Esophagus mucosa (tissue), 1 donor: ENCODE measurements around the gene KIF26B. TPM values are rescaled to one million over a fixed set of nuclear protein-coding genes. Genes with fewer than 3 reads are reported as not detected.
"Not testable (repeated sequence)": the region's sequence is repeated elsewhere in the genome, so short reads cannot be mapped to it uniquely, and the experiment has no call there.

ENCODE experiments used
- ATAC-seq: fragments of 200-7000 bp; cut with Tn5 transposase; one replicate; pipeline ENCODE4 v1.9.1; 2020
- total RNA-seq: library from RNA; stranded (reverse); gene quantifications from one replicate; pipeline ENCODE4 v1.2.4, GENCODE V29; 2023
- donor health status: DM: yes; HTN: yes; CAD: no.

KIF26B gene
- total RNA-seq, 1 donor from 2014 or later, result 0.56 TPM

GRCh38 chr1:245330951-245331350 is 176.2 kb downstream of the KIF26B start:
- no peak for ATAC-seq

DNA sequence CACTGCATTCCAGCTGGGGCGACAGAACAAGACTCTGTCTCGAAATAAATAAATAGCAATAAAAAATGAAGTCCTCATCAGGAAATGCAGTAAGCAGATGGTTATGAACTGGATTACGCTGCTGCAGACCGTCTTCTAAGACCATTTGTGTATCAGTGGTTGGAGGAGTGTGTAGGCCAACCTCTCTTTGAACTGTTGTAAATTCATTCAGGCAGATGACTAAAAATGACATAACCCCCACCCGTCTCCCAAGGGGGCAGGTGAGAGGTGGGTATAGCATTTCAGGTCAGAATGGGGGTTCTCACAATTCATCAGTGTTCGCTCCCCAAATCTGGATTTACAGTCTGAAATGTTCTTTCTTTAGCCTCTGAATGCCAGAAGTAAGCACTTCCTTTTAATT is 177.3 kb downstream of the KIF26B start:
- ATAC-seq, result no peak

DNA sequence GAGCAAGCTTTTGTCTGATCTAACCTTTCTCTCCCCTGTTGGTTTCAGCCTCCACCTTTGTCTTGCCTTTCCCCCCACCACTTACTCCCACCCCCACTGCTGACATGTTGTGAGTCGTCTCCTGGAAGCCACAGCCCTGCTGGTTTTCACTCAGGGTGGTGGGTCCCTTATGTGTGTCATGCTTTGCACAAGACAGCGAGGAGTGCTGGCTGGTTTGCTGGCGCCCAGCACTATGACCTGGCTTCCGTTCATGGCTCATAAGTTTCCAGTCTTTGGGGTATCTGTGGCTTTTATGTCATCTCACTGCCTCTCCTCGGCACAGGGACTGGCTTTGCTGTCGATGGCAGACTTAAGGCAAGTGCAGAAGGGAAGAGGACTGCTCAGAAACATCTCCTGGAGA is 177.7 kb downstream of the KIF26B start:
- no peak for ATAC-seq

- no peak for ATAC-seq
These were observed 179.4 kb downstream of the KIF26B start for GRCh38 chr1:245334235-245334634.

GRCh38 chr1:245334827-245335490 is 180.2 kb downstream of the KIF26B start:
- no peak for ATAC-seq

GRCh38 chr1:245335684-245336083 is 180.9 kb downstream of the KIF26B start:
- ATAC-seq, result not testable (repeated sequence)

GRCh38 chr1:245336149-245336983 is 181.6 kb downstream of the KIF26B start:
- ATAC-seq, result peak; percentile 69

DNA sequence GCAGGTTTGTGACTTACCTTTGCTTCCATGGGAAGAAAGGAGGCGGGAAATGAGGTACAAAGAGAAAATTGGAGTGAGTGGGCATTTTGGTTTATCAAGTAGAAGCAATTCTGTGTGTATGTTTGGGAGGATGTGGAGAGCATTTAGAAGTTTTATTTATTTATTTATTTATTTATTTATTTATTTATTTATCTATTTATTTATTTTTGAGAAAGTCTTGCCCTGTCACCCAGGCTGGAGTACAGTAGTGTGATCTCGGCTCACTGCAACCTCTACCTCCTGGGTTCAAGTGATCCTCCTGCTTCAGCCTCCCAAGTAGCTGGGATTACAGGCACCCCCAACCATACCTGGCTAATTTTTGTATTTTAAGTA is 182.2 kb downstream of the KIF26B start:
- not testable (repeated sequence) for ATAC-seq

GRCh38 chr1:245337829-245338484 is 183.2 kb downstream of the KIF26B start:
- no peak for ATAC-seq

- no peak for ATAC-seq
These were observed 183.7 kb downstream of the KIF26B start for GRCh38 chr1:245338485-245338877.

DNA sequence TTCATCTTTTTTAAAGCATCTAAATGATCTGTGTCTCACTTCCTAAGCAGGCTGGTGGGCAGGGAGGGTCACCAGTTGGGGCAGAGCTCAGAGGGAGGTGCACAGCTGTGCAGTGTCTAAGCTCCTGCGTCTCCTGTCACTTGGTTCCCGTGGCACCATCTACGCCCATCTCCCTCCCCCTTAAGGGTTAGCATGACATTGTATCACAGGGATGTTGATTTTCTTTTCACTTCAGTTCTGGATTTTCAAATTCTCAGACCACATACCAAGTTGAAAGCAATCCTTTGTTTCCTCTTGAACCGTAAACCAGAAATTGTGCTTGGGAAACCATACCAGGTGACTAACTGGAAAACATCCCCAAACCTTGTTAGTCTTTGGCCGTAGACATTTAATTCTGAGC is 187.0 kb downstream of the KIF26B start:
- ATAC-seq, result no peak

DNA sequence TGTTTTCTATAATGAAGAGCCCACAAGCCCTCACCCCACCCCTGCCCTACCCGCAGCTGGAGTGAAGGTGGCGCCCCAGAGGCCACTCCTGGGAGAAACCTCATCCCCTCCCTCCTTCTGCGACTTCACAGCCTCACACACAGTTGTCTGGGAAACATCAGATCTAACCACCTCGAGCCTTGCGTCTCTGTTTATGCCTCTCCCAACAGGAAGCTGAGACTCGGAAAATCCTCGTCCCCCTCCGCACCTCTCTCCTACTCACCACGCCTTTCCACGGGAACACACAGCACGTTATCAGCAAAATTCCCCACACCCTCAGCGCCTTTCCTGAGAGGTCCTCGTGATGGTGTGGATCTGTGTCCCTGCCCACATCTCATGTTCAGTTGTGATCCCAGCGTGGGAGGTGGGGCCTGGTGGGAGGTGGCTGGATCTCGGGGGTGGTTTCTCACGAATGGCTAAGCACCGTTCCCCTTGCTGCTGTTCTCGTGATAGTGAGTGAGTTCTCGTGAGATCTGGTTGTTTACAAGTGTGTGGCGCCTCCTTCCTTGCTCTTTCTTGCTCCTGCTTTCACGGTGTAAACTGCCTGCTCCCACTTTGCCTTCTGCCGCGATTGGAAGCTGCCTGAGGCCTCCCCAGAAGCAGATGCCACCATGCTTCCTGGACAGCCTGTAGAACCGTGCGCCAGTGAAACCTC is 190.6 kb downstream of the KIF26B start:
- ATAC-seq, result no peak

DNA sequence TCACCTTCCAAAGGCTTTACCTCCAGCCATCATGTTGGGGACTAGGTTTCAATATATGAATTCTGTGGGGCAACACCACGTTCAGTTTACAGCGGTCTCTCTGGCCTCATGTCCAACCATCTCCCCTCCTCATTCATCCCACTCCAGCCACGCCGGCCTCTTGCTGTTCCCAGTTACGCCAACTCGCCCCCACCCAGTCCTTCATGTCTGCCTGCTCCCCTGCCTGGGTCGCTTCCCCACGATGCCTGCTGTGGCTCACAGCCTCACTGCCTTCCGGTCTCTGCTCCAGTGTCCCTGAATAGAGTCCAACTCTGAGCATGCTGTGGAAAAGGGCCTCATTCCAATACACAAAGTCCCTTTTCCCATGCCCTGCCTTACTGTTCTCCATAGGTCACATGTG is 193.8 kb downstream of the KIF26B start:
- ATAC-seq, result no peak

- no peak for ATAC-seq
These were observed 198.6 kb downstream of the KIF26B start for GRCh38 chr1:245353411-245353810.

GRCh38 chr1:245353915-245354775 is 199.4 kb downstream of the KIF26B start:
- no peak for ATAC-seq

GRCh38 chr1:245355851-245356630 is 201.3 kb downstream of the KIF26B start:
- not testable (repeated sequence) for ATAC-seq

GRCh38 chr1:245356891-245357585 is 202.3 kb downstream of the KIF26B start:
- ATAC-seq, result no peak

GRCh38 chr1:245359101-245359680 is 204.4 kb downstream of the KIF26B start:
- not testable (repeated sequence) for ATAC-seq

GRCh38 chr1:245361065-245361464 is 206.3 kb downstream of the KIF26B start:
- no peak for ATAC-seq

DNA sequence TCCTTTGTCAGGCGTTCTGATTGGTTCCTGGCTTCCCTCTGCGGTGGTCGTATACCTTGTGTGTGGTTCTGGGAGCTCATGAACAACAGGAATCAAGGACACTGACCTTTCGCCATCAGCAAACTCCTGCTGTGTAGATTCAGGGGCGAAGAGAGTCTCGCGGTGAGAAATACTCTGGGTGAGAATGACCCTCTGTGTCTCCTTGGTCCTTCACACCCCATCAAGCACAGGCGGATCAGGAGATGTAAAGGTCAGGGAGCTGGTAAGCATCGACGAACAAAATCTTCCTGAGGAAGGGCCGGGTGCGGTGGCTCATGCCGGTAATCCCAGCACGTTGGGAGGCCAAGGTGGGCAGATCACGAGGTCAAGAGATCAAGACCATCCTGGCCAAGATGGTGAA is 207.2 kb downstream of the KIF26B start:
- ATAC-seq, result no peak
